Glomerular visceral epithelial cell (primary cell): ENCODE measurements around the gene ATP6V0A1.
A peak's percentile ranks its signal among the peaks of the same experiment; 100 is the strongest.

ENCODE experiments used
- DNase-seq: peaks from one replicate; pipeline ENCODE4 v3.0.0-alpha.2; 2016; ENCODE audit errors: extremely low spot score

Gene ATP6V0A1

DNA sequence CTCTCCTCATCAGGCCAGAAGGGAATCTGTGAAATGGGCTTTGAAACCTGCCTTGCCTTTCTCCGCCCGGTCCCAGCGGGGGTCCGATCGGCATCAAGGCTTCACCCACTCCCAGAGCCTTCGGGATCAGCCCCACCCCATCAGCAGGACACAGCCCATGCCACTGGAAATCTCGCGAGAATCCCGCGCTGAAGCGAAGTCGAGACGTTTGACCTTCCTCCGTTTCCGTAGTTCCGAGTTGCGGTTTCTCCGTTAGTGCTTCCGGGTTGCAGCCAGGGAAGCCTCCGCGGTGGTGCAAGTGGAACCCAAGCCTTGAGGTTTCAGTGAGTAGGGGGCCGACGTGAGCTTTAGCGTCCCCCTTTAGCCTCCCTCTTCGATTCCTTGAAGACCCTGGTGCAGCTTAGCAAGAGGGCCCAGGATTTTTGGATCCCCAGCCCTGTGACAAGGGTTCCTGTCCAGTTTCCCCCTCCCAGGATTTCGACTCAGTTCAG, 103.3 kb downstream of the ATP6V0A1 start, which contains the start of gene COASY:
Gene COASY (plus strand): TSS at position 252 of the 491 bp plus-strand sequence. CDS start 475 bp downstream, outside the sequence.
- DNase-seq: peak; percentile 96

DNA sequence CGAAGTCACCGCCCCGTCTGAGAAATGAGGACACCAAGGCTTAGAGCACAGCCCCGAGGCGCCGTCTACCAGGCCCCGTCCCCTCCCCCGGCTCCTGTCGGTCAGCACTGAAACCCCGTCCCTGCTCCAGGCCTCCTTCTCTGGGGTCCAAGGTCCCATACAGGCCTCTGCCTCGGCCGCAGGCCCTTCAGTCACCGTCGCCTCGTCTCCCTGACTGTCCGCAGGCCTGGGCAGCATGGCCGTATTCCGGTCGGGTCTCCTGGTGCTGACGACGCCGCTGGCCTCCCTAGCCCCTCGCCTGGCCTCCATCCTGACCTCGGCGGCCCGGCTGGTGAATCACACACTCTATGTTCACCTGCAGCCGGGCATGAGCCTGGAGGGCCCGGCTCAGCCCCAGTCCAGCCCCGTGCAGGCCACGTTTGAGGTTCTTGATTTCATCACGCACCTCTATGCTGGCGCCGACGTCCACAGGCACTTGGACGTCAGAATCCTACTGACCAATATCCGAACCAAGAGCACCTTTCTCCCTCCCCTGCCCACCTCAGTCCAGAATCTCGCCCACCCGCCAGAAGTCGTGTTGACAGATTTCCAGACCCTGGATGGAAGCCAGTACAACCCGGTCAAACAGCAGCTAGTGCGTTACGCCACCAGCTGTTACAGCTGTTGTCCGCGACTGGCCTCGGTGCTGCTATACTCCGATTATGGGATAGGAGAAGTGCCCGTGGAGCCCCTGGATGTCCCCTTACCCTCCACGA, 103.9 kb downstream of the ATP6V0A1 start:
- peak; percentile 31 for DNase-seq

DNA sequence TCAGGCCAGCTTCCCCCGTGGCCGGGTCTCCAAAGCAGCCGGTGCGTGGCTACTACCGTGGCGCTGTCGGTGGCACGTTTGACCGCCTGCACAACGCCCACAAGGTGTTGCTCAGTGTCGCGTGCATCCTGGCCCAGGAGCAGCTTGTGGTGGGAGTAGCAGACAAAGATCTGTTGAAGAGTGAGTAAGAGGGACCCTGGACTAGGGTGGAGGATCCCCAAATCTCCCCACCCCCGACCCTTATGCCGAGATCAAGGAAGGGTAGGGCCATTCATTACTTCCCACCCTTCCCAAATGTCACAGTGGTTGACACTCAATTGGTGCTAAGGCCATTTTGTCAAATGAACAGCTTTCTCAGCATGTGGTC, 104.4 kb downstream of the ATP6V0A1 start:
- DNase-seq: no peak

DNA sequence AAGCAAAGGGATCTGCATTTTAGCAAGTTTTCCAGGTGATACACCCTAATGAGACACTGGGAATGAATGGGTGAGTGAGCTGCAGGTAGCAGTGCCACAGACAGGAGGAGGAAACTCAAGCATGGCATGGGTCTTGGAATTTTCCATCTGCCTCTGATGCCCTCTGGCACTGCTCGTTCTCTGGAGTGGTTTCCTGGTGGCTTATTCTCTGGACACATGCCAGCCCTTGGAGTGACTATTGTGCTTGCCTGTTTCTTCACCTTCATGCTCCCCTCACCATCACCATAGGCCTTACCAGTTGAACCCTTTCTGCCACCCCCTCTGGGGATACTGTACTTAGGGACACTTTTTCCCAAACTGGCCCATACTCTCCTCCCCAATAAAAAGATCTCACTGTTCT, 104.9 kb downstream of the ATP6V0A1 start:
- DNase-seq: peak; percentile 36

DNA sequence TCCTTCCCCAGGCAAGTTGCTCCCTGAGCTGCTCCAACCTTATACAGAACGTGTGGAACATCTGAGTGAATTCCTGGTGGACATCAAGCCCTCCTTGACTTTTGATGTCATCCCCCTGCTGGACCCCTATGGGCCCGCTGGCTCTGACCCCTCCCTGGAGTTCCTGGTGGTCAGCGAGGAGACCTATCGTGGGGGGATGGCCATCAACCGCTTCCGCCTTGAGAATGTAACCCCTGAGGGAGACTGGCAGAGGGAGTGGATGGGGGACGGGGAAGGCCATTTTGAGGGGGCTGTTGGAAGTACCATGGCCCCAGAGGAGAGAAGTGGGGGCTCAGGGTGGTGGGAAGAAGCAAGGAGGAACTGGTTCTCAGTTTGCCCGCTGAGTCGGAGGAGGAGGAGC, 105.3 kb downstream of the ATP6V0A1 start:
- no peak for DNase-seq

DNA sequence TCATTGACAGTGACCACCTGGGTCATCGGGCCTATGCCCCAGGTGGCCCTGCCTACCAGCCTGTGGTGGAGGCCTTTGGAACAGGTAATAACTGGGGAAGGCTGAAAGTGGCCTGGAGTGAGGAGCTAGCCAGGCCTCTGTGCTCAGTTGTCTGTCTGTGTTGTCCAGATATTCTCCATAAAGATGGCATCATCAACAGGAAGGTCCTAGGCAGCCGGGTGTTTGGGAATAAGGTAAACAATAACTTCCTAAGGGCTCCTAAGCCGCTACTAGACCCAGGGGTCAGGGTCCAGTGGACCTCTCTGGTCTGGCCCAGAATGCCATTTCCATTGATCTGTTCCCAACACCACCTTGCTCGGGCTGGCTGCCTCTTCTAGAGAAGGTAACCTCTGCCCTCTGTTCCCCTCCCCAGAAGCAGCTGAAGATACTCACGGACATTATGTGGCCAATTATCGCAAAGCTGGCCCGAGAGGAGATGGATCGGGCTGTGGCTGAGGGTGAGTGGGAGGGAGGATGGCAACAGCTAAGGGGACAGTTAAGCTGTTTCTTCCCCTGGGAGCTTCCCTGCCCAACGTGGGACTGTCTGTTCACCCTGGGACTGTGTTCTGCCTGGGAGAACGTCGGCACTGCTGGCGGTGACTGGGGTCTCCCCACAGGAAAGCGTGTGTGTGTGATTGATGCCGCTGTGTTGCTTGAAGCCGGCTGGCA, 106.3 kb downstream of the ATP6V0A1 start:
- no peak for DNase-seq

DNA sequence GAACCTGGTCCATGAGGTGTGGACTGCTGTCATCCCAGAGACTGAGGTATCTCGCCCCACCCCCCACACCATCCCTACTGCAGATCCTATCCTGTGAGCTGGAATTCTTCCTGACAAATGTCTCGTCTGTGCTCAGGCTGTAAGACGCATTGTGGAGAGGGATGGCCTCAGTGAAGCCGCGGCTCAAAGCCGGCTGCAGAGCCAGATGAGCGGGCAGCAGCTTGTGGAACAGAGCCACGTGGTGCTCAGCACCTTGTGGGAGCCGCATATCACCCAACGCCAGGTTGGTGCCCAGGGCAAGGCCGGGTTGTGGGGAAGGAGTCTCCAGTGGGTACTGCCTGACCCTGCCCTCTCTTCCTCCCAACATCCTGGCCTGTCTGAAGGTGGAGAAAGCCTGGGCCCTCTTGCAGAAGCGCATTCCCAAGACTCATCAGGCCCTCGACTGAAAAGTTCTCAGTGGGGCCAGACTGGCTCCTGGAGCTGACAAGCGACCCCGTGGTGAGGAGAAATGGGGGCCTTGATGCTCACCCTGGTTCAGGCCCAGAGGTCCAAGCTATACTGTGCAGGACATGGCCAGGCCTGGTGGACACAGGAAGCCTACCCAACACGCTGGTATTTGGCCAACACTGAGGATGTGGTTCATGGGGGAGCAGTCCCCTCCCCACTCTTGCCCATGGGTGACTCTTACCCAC, 107.0 kb downstream of the ATP6V0A1 start:
- DNase-seq: no peak

DNA sequence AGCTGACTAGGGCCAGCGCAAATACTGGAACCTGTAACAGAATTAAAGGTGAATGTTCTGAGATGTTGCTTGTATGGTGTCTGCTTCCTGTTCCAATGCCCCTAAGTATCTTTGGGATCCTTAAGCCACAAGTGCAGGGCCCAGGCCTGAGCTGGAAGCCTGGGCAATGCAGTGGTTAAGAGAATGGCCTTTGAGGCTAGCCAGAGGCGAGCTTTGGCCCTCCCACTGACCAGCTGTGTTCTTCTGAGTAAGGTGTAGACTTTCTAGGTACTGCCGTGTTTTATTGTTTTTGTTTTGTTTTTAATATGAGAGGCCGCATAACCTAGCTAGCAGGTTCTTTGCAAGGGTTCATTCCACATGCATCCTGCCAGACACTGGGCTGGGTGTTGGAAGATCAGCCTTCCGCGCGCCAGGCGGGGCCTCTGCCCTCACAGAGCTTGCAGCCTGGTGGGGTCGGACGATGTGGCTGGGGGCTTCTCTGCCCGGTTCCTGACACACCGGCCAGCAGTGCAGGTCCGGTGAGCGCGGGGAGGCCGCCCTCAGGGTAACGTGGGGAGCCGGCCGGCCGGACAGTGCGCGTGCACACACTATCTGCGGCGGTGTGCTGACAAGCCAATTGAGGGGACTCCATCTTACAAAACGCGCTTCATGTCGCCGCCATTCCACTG, 107.7 kb downstream of the ATP6V0A1 start:
- no peak for DNase-seq

DNA sequence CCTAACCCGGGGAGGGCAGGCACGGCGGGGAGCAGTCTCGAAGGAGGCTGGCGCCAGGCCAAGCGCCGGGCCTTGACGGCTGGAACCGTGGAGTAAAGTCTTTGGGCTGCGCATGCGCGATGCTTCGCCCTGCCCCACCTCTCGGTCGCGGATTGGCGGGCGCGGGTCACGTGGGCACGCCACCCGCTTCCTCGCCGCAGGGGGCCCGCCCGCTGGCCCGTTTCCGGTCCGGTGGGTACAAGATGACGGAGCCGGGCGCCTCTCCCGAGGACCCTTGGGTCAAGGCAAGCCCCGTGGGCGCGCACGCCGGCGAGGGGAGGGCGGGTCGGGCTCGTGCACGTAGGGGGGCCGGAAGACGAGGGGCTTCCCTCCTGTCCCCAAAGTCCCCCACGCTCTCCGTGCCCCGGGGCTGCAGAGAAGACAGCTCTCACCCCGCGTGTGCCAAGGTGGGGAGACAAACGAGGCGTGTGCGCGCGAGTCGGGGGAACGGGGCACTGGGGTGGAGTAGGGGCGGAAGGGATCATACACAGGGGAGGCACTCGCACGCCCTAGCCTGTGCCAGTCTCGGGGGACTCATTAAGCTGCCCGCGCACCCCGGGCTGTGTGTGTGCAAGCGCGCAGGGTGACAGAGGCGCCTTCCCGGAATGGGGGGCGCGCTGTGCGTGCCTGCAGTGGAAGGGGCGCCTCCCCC, 108.3 kb downstream of the ATP6V0A1 start, which contains the start of gene MLX:
Gene MLX (plus strand): TSS at position 218 of the 691 bp plus-strand sequence. CDS start 25 bp downstream, at position 243.
- DNase-seq: peak; percentile 94

DNA sequence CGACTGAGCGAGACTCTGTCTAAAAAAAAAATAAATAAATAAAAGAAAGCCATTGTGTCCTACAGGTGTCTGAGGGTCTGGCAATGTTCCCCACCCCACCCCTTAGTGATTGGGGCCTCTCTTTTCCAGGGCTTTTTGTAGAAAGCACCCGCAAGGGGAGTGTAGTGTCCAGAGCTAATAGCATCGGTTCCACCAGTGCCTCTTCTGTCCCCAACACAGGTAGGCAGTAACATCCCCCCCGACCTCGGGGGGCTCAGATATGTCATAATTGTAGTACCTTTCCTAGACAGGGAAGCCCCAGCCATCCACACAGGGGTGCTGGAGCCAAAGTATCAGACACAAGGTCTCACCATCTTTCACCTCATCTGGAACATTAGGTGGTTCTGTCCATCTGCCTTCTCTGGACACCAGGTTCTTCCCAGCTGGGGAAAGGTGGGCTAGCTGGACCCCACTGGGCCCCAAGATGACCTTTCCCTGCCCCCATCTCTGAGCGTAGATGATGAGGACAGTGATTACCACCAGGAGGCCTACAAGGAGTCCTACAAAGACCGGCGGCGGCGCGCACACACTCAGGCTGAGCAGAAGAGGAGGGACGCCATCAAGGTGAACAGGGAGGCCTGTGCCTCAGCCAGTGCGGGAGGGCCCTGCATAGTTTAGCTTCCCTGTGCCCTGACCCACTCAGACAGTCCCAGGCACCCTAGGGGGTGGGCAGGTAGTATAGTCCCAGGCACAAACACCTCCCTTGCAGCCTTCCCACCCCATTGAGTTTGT, 109.8 kb downstream of the ATP6V0A1 start:
- DNase-seq: no peak

DNA sequence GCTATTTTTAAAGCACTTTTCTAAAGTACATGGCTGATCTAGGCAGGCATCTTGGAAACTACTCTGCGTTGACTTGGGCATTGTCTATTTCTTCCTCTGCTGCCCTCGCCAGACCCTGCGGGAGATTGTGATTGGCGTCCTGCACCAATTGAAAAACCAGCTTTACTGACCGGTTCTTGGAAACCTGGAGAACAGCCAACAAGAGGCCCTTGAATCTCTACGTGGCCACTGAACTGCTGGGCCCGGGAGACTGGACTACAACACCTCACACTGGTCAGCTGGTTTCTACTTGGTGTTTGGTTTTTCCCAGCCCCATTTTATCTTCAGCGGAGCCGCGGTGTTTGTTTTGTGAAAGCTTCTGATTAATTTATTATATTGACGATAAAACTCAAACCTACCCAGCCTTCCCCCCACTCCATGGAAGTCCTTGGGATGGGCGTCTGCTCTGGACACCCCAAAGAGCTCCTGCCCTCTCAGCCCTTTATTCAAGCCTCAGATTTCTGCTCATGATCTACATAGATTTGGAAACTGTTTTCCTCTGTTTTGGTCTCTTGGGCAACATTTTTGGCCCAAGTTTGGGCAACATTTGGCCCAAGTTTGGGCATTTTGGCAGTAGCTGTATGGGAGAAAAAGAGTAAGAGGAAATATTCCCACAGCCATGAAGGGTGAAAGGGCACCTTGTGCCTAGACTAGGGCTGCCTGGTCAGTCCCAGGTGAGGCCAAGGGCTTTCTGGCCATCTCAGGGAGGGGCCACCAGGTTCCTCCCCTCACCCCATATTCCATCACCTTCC, 113.0 kb downstream of the ATP6V0A1 start:
- no peak for DNase-seq
